ENCODE results near the gene HUS1.

The HUS1 gene

DNA sequence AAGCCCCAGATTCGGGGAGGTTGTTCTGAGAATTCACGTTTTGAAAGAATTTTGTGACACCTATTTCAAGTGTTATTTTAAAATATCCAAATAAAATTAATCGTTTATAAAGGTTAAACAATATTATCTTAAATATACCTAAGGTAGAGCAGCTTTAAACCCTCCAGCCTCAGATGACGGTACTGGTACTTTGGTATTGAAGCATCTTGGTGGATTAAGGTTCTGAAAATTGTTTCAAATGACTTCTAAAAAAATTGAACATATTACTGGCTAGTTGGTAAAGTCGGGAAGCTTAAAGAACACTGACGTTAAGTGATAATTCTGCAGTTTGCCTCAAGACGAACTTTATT is 392 bp upstream of the HUS1 start:
- no peak for DNase-seq (ENCODE audit: low read depth)

DNA sequence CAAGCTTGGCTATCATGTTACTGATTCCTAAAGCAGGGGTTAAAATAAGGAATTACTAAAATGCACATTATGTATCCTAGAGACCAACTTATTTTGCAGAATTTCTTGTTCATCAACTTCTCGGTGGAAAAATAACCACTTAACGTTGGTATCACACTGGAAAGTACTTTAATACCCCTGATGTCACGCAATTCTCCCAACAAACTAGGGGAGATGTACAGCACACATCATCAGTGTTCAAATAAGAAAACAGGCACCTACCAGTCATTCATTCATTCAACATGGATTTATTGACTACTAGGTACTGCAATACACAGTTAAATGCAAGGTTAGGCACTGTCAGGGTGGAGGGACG is 648 bp downstream of the HUS1 start:
- DNase-seq (ENCODE audit: low read depth): no peak

DNA sequence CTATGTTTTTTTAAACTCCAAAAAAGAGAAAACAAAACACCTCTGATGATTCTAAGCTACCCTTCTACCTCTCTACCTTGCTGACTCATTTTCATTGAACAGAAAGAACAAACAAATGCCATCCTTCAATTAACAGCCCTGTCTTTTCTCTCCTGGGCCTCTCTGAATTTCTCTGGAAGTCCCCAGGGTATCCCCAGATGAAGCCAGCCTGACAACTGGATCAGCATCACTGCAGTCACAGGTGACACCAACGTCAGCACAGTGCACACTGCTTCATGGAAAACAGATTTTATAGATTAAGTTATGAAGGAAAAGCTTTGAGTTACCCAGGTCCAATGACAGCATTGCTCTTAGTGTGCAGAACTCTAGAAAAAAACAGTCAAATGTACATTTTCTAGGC is 5.7 kb downstream of the HUS1 start:
- no peak for DNase-seq (ENCODE audit: low read depth)

DNA sequence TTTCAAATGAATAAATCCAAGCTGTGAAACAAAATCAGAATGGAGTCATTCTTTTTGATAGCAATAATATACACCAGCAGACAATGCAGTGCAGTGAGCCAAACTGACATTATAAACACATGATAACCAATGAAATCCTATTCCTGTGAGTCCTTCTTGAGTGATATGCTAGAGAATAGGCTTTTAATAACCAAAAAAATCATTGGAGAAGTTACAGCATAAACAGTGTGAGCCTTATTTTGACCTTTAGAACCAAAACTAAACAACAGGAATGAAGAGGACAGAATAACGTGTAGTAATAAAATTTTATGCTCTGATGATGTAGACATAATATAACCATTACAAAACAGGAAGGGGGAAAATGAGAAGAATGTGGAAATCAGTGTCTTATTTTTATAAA is 8.7 kb downstream of the HUS1 start:
- no peak for DNase-seq (ENCODE audit: low read depth)

DNA sequence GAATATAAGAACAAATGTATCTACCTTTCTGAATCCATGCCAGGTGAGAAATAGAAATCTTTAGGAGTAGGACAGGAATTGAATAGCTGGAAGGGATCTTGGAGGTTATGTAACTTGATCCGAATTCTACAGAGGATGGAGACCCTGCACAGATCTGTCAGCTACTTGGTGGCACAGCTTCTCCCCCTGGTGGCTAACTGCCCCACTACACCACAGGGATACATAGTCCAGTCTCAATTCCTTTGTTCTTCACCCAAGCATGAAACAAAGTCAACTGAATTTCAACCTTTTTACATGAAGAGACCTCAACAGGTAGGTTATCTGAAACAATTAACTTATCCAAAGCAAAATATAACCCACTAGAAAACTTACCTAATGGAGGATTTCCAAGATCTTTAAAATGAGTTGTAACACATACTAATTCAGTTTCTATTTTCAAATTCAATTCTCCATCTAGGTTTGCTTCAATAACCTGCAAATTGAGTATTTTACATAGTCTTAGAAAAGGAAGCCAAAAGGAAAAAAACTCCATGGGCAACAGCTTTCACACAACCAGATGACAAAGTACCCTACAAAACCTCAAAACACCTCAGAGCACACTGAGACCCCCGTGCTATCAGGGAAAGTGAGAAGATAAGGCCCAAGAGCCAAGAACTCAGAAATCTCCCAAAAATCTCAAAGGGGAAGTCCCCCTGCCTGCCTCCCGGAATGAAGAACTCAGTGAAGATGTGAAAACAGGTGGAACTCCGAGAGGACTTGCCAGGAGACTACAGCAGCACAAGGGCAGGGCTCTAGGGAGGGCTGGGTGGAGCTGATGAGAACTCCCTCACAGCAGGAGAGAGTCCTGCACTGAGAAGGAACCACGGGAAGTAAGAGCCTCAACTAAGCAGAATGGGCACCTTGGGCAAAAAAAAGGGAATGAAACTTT is 10.3 kb downstream of the HUS1 start:
- DNase-seq (ENCODE audit: low read depth): peak; percentile 26

DNA sequence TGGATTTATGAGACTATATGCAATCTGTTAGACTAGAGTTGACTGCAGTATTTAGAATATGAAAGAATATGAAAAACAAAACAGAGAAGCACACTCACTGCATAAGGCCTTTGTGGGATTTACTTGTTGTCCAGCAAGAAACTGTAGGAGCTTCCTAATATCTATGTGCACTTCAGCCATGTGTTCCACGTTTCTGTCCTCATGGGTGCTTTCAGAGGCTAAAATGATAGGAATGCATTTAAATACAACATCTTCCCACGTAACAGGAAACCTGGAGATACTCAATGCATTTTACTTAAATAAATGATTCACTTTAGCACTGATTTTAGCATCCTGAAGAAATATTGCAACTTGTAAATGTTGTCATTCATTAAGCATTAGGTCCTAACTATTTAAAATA is 11.7 kb downstream of the HUS1 start:
- no peak for DNase-seq (ENCODE audit: low read depth)

DNA sequence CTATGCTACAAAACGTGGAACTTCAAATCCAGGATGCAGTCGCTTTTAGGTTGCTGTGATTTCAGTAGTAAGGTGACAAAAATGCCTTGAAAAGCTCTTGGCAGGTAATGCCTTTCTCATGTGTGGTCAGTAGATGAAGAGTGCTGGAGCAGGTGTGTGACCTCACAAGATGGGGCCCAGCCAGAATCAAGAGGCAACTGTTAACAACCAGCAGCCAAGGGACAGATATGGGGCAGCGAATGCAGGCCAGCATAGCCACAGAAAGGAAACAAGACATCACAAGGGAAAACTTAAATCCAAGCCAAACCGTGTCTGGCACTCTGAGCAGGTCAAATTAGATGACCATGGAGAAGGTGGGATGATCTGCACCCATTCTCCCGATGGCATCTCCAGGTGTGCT is 12.3 kb downstream of the HUS1 start:
- no peak for DNase-seq (ENCODE audit: low read depth)

DNA sequence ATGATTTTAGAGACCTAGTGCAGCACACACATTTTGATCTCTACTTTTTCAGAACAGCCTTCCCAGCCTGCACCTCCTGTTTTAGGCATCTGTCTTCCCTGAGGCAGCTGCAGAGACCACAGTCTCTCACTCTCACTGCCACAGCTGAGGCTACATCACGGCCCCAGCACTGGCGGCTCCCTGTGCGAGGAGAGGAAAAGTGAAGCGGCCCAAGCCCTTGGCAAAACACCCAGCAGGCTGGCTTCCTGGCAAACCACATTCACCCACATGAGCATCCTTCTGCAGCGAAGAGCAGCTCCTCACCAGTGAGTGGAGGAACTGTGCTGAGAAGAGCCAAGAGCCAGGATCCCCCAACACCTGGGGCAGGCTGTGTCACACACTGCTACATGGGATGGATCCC is 14.0 kb downstream of the HUS1 start:
- no peak for DNase-seq (ENCODE audit: low read depth)

DNA sequence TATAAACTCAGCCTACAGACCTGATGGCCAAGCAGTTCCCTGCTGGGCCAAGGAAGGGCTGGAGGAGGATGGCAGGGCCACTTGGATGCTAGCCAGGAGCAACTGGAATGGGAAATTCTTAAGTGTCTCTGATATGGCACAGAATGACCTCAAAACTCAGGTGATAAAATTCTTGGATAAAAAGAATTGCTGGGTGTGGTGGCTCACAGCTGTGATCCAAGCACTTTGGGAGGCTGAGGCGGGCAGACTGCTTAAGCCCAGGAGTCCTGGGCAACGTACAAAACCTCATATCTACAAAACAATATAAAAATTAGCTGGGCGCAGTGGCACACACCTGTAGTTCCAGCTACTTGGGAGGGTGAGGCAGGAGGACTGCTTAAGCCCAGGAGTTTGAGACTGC is 17.2 kb downstream of the HUS1 start:
- DNase-seq (ENCODE audit: low read depth): no peak

DNA sequence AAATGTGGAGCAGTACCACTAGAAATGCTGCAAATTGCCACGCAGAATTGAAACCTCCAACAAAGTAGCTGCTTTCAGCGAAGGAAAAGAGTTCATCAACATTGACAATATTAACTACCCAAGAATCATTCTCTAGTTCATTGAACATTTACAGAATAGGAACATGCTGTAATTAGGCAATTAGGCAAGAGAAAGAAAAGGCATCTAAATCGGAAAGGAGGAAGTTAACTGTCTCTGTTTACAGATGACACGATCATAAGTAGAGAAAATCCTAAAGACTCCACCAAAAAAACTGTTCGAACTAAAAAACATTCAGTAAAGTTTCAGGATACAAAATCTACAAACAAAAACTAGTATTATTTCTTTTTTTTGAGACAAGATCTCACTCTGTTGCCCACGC is 22.3 kb downstream of the HUS1 start:
- no peak for DNase-seq (ENCODE audit: low read depth)

DNA sequence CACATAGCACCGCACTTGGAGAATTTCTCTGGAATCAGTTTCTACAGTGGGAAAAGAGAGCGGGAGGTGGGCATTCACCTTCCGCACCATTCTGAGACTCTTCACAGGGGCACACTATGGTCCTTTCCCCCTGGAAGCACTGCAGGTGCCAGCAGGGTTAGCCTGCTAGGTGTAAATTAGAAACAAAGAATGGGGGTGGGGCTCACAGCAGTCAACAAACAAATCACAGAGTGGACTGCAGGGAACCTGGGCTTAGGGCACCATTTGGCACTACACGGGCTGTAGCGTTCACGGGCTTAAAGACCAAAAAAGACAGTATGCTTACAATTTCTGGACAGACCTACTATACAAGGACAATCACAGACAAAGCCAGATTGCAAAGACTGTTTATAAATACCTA is 23.2 kb downstream of the HUS1 start:
- no peak for DNase-seq (ENCODE audit: low read depth)

DNA sequence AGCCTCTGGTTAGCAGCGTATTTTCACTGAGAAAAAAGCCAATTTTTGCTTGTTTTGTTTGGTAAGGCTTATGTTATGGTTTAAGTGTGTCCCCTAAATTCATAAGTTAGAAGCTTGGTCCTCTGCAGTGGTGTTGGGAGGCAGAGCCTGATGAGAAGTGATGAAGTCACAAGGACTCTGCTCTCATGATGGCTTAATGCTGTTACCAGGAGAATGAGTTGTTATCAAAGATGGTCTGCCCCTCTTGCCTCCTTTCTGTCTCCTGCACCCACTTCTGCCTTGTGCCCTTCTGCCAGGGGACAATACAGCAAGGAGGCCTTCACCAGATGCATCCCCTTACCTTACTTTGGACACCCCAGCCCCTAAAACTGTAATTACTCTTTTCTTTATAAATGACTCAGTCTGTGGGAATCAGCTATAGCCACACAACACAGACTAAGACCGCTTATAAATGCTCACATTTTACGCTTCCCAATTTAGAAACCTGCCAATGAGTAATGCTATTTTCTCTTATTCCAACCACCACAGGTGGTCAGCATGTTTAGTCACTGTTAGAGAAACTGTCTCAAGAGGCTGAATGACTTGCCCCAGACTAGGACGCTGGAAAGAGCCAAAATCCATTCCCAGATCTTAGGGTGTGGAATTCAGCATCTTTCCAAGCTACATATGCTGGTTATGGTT is 25.0 kb downstream of the HUS1 start:
- DNase-seq (ENCODE audit: low read depth): no peak

DNA sequence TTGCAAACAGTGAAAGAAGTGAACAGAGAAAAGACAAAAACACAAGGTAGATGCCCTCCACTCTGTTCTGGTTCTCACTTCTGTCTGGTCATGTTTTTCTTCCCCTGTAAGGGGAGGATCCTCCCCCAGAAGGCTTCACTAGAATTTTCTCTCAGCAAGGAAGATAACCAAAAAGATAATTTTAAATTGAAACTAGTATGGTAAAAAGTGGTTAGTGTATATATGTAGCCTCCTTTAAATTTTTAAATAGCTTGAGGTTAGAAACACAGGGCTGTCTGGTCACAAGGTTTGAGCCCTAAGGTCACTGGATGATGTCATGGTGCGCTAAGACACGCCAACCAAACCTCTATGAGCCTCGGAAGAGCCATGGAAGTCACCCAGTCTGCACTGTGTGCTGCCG is 25.6 kb downstream of the HUS1 start:
- DNase-seq (ENCODE audit: low read depth): no peak

DNA sequence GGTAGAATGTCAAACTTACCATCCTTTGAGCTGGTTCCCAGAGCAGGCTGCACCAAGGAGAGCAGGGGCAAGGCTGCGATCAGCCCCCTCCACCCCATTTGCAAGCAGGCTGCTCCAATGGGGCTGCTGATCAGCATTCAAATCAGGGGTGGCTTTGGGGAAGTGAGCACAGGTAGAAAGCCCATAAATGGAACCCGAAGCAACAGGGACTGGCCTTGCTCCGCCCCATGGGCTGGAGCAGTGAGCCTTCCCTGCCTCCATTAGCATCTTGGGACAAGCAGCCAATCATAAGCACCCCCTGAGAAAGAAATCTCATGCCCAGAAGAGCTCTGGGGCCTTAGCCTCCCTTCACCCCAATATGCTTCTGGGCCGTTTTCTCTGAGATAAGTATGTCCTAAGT is 27.2 kb downstream of the HUS1 start:
- no peak for DNase-seq (ENCODE audit: low read depth)

DNA sequence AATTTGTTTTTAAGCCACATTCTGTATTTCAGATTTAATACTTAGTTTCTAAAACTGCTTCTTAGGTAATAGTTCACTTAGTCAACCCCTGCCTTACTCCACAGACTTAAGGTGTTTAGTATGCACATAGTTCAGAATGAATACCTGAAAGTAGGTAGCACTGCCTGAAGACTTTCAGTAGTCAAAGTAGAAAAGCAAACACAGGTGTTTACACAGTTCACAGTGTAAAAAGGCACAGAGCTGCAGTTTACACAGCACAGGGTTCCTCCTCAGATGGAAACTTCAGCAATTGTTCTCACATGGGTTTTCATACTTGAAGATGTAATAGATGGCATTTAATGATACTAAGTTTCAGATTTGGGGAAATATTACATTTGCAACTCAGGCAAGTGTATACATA is 28.0 kb downstream of the HUS1 start:
- DNase-seq (ENCODE audit: low read depth): no peak

DNA sequence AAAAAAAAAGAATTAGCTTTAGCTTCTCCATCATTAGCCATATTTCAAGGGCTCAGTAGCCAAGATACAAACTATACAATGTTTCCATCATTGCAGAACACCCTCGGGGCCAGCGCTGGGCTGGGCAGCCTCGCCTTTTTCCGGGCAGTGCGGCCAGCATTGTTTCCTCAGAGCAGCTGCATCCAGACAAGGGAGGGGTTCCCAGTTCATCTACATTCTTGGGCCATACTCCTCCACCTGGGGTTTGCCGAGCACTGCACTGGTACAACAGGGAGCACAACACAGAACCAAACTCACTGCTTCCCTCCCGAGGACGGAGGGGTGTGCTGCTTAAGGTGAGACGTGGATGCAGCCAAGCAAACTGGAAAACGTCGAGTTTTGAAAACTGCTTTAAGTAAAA is 28.7 kb downstream of the HUS1 start:
- no peak for DNase-seq (ENCODE audit: low read depth)

DNA sequence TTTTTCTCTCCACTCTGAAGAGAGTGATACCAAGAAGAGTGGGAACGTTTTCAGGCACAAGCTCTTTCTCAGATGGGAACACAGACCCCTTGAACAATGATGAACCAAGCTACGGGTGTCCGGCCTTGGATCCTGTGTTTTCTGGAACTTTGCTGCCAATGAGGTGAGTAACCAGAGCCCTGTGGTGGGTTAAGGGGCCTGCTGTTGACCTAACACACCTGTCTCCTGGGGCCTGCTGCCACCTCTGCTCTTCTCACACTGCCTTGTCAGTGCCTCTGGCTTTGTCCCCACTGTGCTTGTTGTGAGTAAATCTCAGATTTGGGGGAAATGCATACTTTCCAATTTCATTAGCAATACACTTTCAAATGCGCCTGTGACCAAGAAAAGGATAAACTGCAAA is 29.7 kb downstream of the HUS1 start:
- DNase-seq (ENCODE audit: low read depth): no peak

DNA sequence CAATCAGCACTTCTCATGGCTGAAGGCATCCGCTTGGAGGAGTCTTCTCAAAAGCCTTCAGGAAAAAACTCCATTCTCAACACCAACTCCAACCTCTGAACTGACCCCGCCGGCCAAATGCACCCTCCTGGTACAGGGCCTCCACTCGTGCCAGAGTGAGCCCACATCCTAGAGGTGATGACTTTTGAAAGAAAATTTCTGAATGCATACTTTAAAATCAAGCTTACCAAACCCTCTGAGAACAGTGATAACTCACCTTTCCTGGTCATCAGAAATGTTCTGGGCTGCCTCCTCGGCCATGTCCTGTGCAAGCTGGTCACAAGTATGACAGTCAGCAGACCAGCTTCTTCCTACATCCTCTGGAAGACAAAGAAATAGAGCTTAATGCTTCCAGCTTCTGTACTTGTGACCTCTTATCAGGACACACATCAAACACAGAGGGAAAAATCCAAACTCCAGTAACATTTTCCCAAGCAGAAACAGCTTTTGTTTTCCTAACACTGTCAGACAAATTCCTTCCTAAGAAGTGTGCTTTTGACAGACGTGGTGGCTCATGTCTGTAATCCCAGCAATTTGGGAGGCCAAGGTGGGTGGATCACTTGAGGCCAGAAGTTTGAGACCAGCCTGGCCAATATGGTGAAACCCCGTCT is 31.1 kb downstream of the HUS1 start, which contains the start of gene PKD1L1:
Gene PKD1L1 (minus strand): TSS at position 326 of the 650 bp plus-strand sequence. CDS start 26 bp downstream, at position 300.
- DNase-seq (ENCODE audit: low read depth): no peak

DNA sequence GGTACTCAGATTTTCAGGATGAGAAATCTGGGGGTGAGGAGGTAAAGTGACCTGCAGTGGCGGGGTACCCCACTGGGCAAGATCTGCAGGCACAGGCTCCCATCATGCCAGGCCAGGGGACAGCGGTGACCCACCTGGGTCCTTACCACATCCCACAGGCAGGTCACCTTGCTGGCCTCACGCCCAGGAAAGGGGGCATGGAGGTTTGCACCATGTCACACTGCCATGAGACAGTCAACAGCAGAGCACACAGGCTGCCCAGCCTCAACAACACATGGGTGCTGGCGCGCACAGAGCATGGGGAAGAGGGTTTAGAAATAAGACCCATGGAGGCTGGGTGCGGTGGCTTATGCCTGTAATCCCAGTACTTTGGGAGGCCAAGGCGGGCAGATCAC is 32.1 kb downstream of the HUS1 start:
- no peak for DNase-seq (ENCODE audit: low read depth)

DNA sequence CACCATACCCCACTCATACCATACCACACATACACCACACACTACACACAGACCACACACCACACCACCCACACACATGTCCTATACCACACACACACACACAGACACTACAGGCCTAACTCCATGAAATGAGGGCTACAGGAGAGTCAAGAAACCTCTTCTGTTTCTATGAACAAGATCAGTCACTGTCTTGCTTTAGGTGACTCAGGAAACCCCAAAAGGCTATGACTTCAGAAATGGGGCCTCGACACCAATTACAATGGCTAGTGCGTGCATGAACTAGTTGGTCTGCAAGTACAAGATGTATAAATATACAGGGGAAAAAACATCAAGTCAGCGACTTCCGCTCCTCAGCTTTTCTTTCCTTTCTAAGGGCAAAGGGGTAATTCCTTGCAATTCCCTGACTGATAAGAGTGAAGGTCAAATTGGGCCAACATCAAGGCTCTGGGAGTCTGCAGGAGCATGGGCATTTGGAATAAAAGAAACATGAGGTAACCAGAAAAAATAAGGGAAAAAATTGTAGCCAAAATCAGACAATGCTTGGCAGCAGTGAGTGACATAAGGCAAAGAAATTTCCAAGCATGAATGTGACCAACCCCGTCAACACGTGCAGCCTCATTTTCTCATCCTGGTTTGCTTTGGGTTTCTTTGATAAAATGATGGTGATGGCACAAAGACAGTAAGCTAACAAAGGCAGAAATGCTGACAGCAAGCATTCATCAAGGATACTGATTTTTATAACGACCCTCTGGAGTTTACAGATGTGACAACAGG is 32.6 kb downstream of the HUS1 start:
- no peak for DNase-seq (ENCODE audit: low read depth)

DNA sequence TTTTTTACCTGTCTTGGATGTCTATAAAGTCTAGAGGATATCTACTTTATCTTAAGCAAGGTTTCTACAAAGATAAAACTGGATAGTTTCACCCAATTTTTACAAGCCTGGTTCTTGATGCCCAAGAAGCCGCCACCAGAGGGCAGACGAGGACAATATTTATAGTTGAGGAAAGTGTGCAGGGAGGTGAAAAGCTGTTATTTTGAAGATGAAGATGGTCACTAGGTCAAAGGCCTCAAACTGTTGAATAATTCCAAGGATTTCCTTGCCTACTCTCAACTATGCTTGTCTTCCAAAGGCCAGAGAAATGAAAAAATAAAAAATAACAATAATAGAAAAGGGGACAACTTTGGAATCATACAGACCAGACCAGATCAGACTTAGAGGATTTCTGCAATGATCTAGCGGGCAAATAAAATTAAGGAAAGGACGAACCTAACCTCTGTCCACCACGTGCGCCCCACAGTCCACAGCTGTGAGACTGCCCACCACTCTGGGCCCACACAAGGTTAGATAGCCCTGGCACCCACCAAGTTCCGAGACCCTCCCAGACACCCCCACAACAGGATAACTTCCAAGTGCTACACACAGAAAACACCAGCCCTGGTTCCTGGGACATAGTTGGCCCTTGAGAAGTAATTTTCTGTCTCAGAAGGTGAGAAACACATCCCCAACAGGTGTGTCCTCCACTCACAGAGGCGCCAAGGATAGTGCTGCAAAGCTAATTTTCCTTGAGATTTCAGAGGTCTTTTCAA is 34.0 kb downstream of the HUS1 start:
- DNase-seq (ENCODE audit: low read depth): peak; percentile 65
